ENCODE data around the gene PUSL1.
A peak's percentile ranks its signal among the peaks of the same experiment; 100 is the strongest.

Gene PUSL1

GRCh38 chr1:1340791-1341548, 32.6 kb downstream of the PUSL1 start:
- ATAC-seq, result no peak

- ATAC-seq, result no peak
Observed at GRCh38 chr1:1341549-1342021, 33.2 kb downstream of the PUSL1 start.

GRCh38 chr1:1342061-1342562, 33.7 kb downstream of the PUSL1 start:
- ATAC-seq, result no peak

- ATAC-seq, result no peak
Observed at GRCh38 chr1:1342584-1343115, 34.3 kb downstream of the PUSL1 start.

DNA sequence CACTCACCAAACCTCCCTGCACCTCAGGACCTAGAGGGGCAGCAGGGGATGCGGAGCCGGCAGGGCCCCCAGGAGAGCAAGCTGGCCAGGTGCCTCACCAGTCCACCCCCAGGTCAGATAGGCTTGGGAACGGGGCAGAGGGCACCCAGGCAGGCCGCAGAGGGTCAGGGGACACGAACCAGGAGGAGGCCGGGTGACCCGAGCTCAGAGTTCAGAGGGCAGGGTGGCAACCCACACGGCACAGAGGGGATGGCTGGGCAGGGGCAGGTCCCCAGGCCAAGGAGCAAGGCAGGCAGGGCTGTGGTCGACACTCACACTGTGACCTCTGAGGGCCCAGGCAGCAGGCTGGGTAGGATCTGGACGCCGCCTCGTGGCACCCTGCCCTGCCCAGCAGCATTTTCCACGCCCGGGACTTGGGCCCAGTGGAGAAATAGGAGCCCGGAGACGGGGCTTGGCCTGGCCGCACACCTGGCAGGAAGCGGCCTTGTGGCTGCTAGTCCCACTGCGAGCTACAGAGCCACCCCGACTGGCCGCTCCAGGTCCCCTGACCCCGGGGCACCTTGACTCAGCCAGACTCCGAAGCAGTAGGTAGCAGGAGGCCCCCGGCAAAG, 35.5 kb downstream of the PUSL1 start:
- no peak for ATAC-seq

DNA sequence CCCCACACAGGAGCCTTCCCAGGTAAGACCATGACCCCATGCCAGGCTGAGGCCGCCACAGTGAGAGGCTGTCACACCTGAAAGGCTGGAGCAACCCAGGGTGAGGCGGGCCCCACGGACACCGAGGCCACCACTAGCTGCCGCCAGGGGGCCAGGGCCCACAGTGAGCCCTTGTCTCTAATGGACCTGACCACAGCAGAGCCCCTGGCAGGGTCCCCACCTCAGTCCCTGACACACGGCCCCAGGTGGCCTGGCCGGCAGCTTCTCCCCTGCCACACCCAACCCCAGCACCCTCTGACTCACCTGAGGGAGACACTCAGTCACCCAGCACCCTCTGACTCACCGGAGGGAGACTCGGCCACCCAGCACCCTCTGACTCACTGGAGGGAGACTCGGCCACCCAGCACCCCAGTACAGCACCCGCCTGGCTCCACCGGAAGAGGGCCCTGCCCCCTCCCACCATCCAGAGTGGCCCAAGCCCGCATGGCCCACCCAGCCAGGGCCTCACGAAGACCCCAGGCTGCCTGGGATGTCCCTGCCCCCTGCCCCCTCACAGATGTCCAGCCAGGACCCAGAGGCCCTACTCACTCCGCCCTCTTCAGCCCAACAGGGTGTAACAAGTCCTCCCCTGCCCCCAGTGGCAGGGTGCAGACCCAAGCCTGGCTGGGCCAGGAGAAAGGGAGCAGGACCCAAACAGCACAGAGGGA, 36.4 kb downstream of the PUSL1 start:
- ATAC-seq, result peak; percentile 73

GRCh38 chr1:1345384-1345783, 37.0 kb downstream of the PUSL1 start:
- no peak for ATAC-seq

GRCh38 chr1:1345860-1346500, 37.6 kb downstream of the PUSL1 start:
- no peak for ATAC-seq

DNA sequence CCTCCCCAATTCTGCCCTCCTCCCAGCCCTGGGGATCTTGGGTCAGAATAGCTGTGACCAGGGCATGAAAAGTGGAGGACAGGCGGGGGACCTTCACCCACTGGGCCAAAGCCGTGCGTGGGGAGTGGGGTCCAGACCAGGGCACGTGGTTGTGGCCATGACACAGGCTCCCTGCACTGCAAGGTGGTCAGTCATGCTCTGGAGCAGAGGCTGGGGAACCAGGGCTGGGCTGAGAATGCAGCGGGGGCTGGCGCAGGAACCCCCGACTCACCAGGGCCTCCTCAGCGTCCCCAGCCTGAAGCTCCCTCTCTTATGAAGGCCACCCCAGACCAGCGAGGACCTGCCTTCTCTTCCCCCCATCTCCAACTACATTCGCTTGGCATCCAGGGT, 38.1 kb downstream of the PUSL1 start:
- no peak for ATAC-seq

- no peak for ATAC-seq
Observed at GRCh38 chr1:1347026-1347595, 38.7 kb downstream of the PUSL1 start.

DNA sequence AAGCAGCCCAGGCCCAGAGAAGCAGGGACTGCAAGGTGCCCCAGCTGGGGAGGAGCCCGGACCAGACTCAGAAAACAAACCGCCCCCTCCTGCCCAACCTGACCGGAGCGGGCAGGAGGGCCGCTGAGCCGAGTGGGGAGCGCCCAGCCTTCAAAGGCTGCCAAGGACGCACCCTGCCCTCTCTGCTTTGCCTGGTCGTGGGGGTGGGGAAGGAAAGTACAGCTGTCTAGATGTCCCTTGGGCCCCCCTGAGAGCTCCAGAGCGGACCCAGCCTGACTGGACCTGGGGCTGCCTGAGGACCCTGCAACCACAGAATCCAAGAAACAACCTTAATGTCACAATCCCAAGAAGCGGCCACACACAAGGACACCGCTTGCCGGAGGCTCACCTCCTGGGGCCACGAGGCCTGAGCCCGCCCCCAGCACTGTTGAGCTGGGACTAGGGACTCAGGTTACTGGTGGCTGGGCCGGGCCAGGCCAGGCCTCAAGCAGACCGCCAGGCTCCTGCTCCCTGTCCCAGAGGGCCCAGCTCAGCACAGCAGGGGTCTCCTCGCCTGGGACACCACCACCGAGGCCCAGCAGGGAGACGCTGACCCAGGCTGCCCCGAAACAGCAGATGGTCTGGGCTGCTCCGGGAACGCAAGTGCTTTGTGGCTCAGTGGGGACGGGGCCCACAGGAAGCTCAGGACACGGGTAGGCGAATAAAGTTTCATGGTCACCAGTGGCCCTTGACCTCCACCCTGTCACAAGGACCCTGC, 39.4 kb downstream of the PUSL1 start:
- ATAC-seq, result no peak

DNA sequence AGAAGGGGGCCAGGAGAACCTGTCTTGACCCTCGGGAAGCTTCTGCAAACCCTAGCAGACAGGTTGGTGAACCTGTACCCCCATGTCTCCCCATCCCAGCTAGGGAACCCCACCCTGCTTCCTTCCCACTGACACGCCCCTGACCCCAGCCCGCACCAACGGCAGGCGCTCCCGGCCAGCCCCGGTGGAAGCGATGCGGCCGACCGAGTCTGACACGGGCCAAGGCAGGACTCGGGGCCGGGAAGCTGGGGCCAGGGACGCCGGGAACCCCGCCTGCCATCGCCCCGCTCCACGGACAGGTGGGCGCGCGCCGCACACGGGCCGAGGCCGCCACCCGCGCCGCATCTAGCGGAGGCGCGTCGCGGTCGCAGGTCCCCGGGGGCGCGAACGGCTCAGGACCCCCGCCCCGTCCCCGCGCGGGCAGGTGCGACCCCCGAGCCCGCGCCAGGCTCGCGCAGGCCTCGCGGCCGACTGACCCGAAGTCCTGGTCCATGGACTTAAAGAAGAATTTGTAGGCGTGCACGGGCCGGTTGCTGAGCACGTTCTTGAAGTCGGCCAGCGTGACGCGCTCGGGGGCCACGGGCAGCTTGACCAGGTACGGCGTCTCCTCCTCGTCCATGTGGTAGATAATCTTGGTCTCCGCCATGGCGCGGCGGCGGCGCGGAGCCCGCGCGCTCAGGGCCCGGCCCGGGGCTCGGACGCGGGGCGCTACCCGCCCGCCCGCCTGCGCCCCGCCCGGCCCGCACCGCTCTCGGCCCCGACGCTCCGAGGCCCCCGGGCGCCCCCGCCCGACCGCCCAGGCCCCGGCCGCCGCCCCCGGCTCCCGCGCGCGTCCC, 40.2 kb downstream of the PUSL1 start:
- peak; percentile 27 to 36 for ATAC-seq

DNA sequence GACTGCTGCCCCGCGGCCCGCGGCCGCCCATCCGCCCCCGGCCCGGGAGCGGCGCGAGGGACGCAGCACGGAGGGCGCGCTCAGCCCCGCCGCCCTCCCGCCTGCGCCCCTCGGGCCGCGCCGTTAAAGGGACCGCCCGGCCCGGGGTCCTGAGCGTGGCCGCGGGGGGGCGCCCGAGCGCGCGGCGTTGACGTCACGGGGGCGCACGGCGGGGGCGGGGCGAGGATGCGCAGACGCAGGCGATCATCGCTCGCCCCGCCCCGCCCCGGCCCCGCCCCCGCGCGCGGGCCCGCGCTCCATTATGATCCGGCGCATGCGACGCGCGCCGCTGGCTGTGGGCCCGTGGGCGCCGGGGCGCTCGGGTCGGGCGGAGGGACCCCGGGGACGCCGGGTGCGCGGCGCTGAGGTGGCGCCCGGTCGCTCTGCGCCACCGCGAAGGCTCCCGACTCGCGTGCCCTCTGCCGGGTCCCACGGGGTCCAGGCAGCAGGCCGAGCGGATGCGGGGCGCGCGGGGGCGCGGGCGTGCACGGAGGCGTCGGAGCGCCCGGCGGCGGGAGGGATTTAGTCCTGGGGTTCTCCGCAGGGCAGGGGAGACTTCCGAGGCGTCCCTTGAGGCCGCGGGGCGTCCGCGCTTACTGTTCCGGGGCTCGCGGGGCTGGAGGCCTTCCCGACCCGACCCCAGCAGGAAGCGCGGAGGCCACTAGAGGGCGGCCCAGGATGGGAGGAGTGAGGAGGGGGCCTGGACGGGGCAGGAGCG, 41.0 kb downstream of the PUSL1 start, which contains the start of gene DVL1:
DVL1 (minus strand) TSS at position 163 of the 757 bp plus-strand sequence. CDS start 353 bp downstream, outside the sequence.
- ATAC-seq, result peak; percentile 76 to 77

DNA sequence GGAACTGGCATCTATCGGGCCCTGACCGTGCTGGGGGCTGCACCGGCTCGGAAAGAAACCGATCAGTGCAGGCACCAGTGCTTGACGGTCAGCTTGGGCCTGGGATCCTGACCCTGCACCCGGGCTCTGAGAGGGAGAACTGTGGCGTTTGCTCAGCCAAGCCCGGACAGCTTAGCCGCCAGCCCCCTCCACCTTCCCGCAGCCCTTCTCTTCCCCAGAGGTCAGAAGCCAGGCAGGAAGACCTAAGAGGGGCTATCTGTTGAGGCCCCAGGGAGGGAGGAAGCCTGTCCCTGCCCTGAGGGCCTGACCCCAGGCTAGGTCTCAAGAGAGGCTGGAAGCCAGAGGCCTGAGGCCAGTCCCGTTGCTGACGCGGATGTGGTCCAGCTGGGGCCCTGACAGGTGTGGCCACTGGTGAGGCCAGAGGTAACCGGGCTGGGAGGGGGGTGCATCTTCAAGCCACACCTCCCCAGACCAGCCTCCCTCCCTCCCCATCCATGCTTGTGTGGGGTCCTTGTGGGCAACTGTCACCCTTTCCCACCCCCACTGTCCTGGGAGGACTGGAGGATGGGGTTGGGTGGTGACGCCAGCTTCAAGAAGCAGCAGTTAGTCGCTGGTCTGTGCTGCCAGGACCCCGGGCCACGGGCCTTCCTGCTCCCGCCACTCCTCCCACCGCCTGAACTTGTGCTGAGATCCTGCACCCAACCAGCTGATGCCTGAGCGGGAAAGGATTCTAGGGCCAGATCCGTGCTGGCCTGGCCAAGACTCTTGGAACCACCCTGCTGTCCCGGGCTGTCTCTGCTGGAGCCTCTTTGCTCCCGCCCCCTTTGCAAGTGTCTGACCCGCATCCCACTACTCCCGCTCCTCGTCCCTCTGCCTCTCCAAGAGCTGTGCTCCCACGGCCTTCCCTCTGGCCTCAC, 43.4 kb downstream of the PUSL1 start:
- ATAC-seq, result no peak

GRCh38 chr1:1352786-1353388, 44.5 kb downstream of the PUSL1 start:
- no peak for ATAC-seq

DNA sequence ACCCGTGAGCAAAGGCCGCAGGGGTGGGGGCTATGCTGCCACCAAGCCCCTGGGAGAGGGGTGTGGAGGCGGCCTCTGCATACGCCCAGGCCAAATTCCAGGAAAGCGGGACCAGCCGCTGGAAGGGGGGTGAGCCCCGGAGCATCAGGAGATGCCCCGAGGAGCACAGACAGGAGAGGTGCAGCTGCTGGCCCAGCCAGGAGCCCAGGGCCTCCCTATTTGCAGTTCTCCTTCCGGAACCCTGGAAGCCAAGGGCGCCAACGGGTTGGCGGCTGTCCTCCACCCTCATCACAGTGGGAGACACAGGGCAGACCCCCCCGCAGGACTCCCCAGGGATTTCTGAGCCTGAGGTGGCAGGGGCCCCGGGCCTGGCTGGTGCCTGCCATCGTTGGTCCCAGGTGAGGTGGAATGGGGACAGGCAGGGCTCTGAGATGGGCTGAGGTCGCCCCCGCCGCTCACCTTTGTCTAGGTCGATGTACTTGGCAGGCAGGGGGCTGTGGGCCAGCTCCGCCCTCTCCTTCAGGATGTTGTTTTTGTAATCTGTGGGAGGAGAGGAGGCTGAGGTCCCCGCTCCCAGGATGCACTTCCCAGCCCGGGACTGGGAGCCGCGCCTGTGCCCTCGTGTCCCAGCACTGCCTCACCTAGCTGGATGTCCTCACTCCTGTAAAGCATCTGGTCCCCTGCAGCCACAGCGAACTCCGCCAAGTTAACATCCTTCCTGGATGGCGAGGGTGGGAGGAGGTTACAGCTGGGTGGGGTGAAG, 45.2 kb downstream of the PUSL1 start:
- no peak for ATAC-seq
